Measurements from ENCODE around the gene PRKAB1.

Gene PRKAB1

GRCh38 chr12:119664642-119665041, 3.3 kb upstream of the PRKAB1 start:
- no peak for DNase-seq (ENCODE audit: low spot score)

DNA sequence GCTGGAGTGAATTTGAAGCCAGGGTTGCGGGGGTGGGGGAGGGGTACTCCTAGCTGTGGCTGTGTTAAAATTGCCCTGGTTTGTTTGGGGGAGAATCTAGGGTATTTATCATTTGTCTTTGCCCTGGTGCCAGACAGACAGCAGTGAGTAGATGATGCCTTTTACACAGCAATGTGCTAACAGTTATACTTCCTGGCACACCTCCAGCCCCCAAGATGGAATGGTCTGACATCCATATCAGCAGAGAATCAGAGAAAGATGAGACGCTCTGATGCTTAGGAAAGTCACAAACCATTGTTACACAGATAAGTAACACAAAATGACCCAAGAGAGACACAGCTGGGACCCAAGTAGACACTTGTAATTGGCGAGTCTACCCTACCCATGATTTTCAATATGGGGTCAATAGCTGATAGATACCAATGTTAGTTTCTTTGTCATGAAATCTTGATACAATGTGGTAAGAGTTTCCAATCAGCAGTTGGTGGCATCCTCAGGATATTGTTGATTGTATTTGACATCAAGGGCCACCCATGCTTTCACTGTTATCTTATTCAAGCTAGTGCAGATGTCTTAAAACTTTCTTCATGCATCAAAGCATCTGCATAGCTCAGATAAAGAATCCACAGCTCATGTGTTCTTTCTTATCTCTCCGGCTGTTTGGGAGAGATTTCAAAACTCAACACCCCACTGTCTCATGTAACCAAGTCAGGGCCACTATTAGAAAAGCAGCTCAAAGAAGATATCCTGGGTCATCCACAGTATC, 2.6 kb upstream of the PRKAB1 start:
- DNase-seq (ENCODE audit: low spot score): no peak

DNA sequence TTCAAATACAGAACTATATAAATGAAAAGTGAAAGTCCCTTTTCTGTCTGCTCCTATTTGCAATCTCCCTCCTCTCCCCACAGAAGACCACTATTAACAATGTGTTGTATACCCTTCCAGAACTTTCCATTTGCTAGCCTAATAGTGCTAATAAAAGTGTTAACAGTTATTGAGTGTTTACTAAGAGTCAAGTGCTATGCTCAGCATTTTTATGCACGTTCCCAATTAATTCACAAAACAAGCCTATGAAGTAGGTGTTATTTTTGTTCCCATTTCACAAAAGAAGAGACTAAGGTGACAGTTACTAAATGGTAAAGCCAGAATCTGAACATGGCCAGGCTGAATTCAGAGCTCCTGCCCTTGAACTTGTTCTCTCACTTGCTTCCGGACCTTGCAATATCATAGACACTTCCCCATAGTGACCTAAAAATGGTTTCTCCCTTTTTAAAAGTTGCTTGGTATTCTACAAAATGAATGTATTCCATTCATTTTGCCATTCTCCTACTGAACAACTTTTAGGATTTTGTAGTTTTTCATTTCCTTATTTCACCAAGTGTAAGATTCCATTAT, 1.6 kb upstream of the PRKAB1 start:
- DNase-seq (ENCODE audit: low spot score): no peak

DNA sequence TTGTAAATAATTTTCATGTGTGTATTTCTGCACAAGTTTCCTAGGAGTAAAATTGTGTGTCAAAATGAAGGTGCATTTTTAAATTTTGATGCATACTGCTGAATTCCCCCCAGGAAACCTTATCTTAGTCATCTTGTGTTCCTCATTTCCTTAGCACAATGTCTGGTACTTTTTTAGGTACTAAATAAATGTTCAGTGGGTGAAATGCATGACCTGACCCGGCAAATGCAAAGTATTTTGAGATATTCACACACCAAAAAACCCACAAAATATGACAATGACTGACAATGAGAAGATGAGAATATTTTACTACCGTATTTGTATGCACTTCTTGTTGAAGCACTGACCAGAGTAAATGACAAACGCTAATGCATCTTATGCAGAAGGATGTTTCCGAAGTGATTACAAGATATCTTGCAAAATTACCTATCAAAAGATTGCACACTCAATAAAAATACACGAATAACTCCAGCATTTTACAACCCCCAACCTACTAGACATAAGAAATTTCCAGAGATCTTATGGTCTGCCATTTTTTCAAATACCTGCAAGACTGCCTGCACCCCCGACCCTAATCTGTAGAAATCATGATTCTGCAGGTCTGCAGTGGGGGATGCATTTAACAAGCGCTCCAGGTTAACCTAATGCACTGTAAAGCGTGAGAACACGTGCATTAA, 895 bp upstream of the PRKAB1 start:
- peak; percentile 15 for DNase-seq (ENCODE audit: low spot score)

DNA sequence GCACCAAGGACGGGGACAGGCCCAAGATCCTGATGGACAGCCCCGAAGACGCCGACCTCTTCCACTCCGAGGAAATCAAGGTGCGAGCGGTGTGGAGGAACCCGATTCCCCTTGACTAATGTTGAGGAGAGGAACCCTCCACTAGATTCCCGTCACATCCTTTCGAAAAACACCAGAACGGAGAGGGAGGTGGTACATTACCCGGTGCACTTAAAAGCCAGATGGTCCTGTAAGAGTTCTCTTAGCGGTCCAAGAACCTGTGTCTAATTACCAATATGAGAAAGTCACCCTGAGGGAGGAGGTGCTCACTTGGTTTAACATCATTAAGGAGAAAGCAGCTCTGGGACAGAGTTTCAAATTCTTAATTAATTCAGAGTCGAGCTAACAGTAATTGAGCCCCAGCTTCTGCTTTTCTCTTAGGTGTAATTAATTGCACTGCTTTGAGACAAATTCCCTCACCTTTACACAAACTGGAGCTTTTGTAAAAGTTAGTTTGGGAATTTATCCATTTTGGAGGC, 450 bp downstream of the PRKAB1 start:
- no peak for DNase-seq (ENCODE audit: low spot score)

DNA sequence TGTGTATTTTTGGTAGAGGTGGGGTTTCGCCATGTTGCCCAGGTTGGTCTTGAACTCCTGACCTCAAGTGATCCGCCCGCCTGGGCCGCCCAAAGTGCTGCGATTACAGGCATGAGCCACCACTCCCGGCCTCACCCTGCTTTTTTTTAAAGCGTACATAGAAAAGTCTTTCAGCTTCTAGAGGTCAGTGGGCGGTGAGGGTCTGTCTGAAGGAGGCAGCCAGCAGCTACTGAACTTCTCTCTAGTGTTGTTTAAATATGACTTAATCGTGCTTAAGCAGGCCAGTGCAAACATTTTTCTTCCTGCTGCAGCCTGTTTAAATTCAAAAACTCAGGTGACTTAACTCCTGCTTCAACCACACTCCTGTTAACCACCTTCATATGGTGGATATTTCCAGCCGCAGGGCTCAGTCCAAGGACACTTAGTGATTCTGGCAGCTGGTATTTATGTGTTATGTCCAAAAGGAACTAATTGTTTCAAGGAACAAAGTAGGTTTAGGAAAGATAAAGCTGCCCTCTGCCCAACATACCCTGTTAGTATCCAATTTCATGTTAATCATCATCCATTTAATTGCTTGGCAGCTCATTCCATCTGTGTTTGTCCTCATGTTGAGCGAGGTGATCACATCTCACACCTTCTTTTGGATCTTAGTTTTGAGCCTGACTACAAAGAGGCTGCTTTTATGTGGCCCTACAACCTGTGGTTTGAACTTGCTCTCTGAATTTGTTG, 2.0 kb downstream of the PRKAB1 start:
- no peak for DNase-seq (ENCODE audit: low spot score)

GRCh38 chr12:119671070-119671469, 3.1 kb downstream of the PRKAB1 start:
- DNase-seq (ENCODE audit: low spot score): no peak

DNA sequence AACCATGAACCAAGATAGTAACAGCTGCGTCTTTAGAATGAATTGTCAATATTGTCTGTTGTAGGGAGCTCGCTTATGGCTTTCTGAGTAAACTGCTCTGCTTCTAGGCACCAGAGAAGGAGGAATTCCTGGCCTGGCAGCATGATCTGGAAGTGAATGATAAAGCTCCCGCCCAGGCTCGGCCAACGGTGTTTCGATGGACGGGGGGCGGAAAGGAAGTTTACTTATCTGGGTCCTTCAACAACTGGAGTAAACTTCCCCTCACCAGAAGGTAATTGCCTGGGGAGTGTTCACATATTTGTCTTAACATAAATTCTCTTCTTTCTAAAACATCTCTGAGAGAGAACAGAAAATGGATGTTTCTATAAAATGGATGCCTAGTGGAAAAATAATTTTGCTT, 4.3 kb downstream of the PRKAB1 start:
- DNase-seq (ENCODE audit: low spot score): no peak

DNA sequence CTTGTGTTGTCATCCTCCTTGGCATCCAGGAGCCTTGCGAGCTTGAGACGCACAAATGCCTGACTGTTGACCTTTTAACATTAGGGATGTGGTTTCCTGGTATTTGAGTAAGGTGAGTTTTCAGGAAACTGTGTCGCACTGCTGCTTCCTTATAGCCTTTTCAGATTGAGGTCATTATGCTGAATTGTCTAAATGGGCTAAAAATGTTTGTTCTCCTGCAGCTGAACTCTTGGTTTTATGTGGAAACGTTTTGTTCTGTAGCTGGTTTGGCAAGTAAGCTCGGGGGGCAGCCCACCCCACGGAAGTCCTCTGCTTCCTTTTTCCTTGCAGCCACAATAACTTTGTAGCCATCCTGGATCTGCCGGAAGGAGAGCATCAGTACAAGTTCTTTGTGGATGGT, 5.7 kb downstream of the PRKAB1 start:
- DNase-seq (ENCODE audit: low spot score): no peak

- DNase-seq (ENCODE audit: low spot score): no peak
Observed at GRCh38 chr12:119674560-119674959, 6.6 kb downstream of the PRKAB1 start.

DNA sequence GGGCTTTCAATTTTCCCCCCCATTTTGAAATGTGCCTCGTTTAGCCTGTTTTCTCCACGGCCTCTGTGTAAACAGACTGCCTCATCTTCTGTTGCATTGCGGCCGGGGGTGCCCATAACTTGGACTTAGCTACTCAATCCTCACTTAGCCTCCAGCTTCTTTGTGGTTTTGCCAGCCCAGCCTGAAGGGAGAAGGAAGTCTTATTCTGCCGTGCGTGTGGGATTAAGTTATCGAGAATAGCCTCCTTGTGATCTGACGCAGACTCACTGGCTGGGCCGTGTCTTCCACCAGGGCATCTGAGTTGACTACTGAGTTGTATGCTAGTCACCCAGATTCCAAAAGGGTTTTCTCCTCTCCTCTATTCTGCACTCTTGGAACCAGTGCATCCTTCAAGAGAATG, 8.1 kb downstream of the PRKAB1 start:
- DNase-seq (ENCODE audit: low spot score): no peak

GRCh38 chr12:119676573-119676972, 8.6 kb downstream of the PRKAB1 start:
- DNase-seq (ENCODE audit: low spot score): no peak

DNA sequence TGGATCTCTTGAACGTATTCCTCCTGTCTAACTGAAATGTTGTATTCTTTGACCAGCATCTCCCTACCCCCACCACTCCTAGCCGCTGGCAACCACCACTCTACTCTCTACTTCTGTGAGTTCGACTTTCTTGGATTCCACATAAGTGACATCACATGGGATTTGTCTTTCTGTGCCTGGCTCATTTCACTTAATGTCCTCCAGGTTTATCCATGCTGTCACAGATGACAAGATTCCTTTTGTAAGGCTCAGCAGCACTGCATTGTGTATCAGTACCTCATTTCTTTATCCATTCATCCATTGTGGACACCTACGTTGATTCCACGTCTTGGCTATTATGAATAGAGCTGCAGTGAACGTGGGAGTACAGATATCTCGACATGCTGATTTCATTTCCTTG, 10.5 kb downstream of the PRKAB1 start:
- DNase-seq (ENCODE audit: low spot score): no peak

DNA sequence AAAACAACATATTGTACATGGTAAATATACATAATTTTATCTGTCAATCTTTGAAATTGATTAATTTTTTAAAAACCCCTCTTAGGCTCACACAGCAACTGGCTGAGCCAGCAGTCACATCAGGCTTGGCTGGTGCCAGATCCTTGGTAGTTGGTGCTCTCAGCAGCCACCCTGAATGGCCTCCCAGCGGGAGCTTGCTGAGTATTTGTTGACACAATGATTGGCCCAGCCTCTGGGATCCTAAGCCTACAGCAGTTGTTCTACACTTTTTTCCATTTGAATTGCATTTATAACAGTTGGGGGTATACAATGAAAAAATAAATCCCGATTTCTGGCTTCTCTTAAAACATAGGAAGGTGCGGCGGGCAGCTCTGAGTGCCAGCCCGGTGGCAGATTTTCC, 11.1 kb downstream of the PRKAB1 start:
- no peak for DNase-seq (ENCODE audit: low spot score)

- DNase-seq (ENCODE audit: low spot score): no peak
Observed at GRCh38 chr12:119679490-119679889, 11.6 kb downstream of the PRKAB1 start.

DNA sequence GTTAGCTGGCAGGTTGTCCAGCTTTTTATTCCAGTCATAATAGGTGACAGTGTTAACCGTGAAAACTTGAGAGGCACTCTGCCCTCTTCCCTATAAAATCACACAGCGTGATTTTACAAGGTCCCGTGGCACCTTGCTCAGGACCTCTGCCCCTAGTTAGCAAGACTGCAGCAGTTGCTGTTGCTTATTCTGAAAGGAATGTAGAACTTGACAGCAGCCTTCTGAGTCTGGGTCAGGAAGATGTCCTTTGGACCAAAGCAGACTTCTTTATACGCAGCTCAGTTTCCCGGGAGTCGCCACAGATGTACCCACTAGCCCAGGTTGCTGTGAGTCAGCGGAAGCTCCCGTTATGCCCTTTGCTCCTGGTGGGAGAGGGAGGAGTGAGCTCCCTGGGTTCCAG, 13.2 kb downstream of the PRKAB1 start:
- DNase-seq (ENCODE audit: low spot score): no peak

DNA sequence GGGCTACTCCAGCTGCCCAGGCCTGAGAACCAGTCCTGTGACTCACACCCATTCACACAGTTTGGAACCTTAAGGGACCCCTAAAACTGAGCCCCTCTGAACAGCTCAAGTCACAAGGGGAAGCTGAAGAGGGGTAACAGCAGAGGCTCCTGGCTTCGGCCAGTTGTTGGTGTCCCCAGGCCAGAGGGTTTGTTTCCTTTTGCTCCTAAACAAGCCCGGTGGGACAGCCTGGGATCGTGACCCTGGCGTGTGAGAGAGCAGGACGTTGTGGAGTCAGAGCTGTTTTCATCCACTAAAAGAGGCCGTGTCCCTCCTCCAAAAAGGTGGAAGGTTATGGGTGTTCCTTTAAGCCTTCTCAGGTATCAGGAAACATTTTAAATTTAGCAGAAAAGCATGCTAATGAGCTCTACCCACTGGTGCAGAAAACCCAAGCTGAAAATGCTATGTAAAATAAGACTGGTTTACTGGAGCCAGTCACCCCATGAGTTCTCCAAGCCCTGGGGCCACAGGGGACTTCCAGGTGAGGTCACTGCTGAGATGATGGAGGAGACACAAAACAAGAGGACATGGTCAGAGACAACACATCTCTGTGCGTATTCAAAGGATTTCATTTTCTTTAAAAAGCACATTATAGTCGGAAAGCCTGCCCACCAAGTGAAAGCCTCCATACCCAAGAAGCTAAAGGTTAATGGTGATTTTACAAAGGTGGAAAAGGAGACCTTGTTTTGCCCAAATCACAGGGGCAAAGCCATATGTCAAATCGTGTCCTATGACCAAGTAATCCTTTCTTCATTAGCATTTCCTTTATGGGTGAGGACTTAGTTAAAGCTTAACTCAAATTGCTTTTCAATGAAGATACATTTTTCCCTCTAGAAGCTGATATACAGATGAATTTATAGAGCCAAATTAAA, 14.1 kb downstream of the PRKAB1 start:
- no peak for DNase-seq (ENCODE audit: low spot score)

DNA sequence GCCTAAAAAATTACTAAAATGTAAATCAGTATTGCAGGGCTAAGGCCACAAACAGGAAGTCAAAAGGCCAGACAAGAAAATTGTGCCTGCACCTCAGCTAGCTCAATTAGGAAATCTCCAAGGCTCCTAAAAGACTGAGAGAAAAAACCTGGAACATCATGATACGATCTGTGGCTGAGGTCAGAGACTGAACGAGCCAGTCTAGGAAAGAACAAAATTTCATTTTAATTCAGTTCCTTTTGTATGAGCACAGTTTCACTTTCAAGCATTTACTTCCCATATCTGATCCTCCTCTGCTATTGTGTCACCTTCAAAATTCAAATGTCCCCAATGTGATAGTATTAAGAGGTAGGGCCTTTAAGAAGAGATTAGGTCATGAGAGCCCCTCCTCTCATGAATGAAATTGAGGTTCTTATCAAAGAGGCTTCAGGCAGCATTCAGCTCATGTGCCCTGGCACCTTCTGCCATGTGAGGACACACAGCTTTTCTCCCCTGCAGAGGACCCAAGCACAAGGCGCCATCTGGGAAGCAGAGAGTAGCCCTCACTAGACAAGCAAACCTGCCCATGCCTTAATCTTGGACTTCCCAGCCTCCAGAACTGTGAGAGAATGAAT, 14.8 kb downstream of the PRKAB1 start:
- no peak for DNase-seq (ENCODE audit: low spot score)

DNA sequence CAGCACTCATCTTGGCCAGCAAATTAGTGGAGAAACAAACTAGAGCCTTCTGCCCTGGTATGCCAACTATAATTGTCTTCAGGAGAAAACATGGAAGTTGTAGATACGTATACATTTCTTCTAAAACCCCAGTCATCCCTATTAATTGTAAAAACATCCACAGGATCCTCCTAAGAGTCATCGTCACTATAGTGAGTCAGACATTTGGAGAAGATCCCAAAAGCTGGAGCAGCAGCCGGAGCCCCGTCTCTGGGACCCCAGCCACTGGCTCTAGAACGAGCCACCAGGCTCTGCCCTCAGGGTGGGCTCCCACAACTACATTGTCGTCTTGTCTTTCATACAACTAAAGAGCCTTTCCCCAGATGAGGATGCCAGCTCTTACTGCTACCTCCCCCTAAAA, 15.5 kb downstream of the PRKAB1 start:
- DNase-seq (ENCODE audit: low spot score): no peak

GRCh38 chr12:119683816-119684215, 15.9 kb downstream of the PRKAB1 start:
- DNase-seq (ENCODE audit: low spot score): no peak

DNA sequence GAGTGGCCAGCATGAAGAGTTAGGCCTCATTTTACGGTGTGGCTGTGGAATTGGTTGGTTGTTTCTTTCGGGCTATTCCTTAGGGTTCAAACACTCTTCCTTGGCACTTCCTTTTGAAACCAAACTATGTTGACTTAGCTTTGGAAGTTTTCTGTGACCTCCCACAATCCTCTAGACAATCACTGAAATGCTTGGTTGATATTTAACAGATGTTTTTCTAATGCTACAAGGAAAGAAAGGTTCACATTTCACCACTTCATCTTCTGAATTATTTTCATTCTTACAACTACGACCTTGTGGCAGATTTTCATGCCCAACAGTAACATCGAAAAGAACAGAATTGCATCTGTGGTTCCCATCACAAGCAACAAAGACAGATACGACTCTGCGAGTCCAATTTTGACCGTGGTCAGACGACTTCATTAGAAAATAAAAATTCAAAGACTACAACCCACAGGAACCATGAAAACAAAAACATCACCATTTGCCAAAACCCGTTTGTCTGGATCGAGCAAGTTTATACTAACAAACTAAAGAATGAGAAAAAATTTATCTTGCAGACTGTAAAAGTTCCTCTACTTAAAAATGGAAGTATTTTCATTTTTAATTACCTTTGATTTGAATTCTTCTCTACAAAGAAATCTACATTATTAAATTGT, 16.9 kb downstream of the PRKAB1 start:
- no peak for DNase-seq (ENCODE audit: low spot score)

Data from HuH-7.5 (cell line).